HepG2 (cell line): ENCODE measurements around the gene GRM8. TPM values are rescaled to one million over a fixed set of nuclear protein-coding genes. Genes with fewer than 3 reads are reported as not detected.

Experiments used
- ATAC-seq: fragments of 200-7000 bp; cut with Tn5 transposase; 3 replicates; pipeline ENCODE4 v1.9.1; 2020; ENCODE audit warnings: mild to moderate bottlenecking, moderate library complexity
- BruUV-seq: library from RNA; stranded (reverse); fragments of 400-500 nt; replicated peaks from 2 replicates; lab custom pipeline; 2021; lab: Mats Ljungman, UMichigan
- CTCF ChIA-PET: fragments of 300-600 bp; formaldehyde crosslinking; extraction: SDS; loops from one replicate; lab custom pipeline; 2021; ENCODE audit warnings: low total read pairs, inconsistent platforms, low intra/inter-chr PET ratio; lab: Yijun Ruan, JAX
- POLR2A ChIA-PET: fragments of 350-600 bp; sonication (Branson Sonifier 250); formaldehyde crosslinking; loops from one replicate; lab custom pipeline; 2020; ENCODE audit warnings: antibody characterized with exemption, inconsistent platforms; lab: Yijun Ruan, JAX
- DNase-seq: peaks from one replicate; pipeline ENCODE4 v3.0.0-alpha.2; 2015; ENCODE audit warnings: low spot score
- FAIRE-seq: peaks from 3 replicates; lab custom pipeline; 2011; peaks lifted over from hg19 to GRCh38; lab: Jason Lieb, UNC
- H2AFZ ChIP-seq: one replicate; pipeline ENCODE4 v1.6.1; 2011; ENCODE audit warnings: low read length, inconsistent platforms
- H3K27ac ChIP-seq: fragments of 300-600 bp; 3 replicates; pipeline ENCODE4 v1.8.0; 2011; ENCODE audit warnings: mixed run types, mild to moderate bottlenecking, mixed read lengths, low read length, inconsistent platforms; ENCODE audit not compliant: insufficient read depth; ENCODE audit errors: extremely low read length
- H3K27me3 ChIP-seq, 2 experiments: fragments of 200-600 bp in 1 of 2; 2 replicates in 1 of 2; 3 replicates in 1 of 2; pipeline versions ENCODE4 v1.6.0 to v1.8.0; 2011; ENCODE audit warnings: low read length in 2 of 2, mild to moderate bottlenecking in 2 of 2, moderate library complexity in 2 of 2, inconsistent platforms in 1 of 2; ENCODE audit not compliant: insufficient read depth in 2 of 2, control insufficient read depth in 1 of 2
- H3K36me3 ChIP-seq, 2 experiments: fragments of 200-600 bp in 1 of 2; replicated peaks in 1 of 2; 2 replicates in 1 of 2; 3 replicates in 1 of 2; pipeline versions ENCODE4 v1.5.1 to v1.8.0; 2011; ENCODE audit warnings: low read length in 2 of 2, inconsistent platforms in 1 of 2; ENCODE audit not compliant: insufficient read depth in 2 of 2, control insufficient read depth in 1 of 2
- H3K4me1 ChIP-seq: 2 replicates; pipeline ENCODE4 v1.5.1; 2012; ENCODE audit warnings: low read length, inconsistent platforms; ENCODE audit not compliant: insufficient read depth
- H3K4me2 ChIP-seq: 2 replicates; pipeline ENCODE4 v1.6.0; 2011; ENCODE audit warnings: low read depth, low read length, inconsistent platforms
- H3K4me3 ChIP-seq, 3 experiments: fragments of 200-600 bp in 1 of 3; sonication (generic), shearing (Covaris generic) in 1 of 3; replicated peaks in 1 of 3; 2 replicates each; pipeline ENCODE4 v1.5.1; 2011 to 2016; ENCODE audit warnings: low read length in 3 of 3, inconsistent platforms in 2 of 3, low read depth in 2 of 3, mild to moderate bottlenecking in 2 of 3, control low read depth in 1 of 3, mixed read lengths in 1 of 3; ENCODE audit not compliant: insufficient read depth in 1 of 3
- H3K79me2 ChIP-seq: one replicate; pipeline ENCODE4 v1.6.1; 2011; ENCODE audit warnings: low read length, inconsistent platforms; ENCODE audit not compliant: insufficient read depth
- H3K9ac ChIP-seq: 2 replicates; pipeline ENCODE4 v1.6.0; 2011; ENCODE audit warnings: mild to moderate bottlenecking, low read depth, low read length, inconsistent platforms; ENCODE audit not compliant: insufficient read depth
- H3K9me3 ChIP-seq: 2 replicates; pipeline ENCODE4 v1.5.1; 2012; ENCODE audit warnings: mild to moderate bottlenecking, low read length
- H4K20me1 ChIP-seq: 2 replicates; pipeline ENCODE4 v1.6.0; 2011; ENCODE audit warnings: inconsistent platforms, mild to moderate bottlenecking, low read length, moderate library complexity; ENCODE audit not compliant: insufficient read depth
- FOXA3 ChIP-seq: IDR thresholded peaks from 2 replicates; pipeline ENCODE4 v1.6.1; 2016; ENCODE audit warnings: missing genetic modification reagents, missing compliant biosample characterization
- HNRNPUL1 ChIP-seq: fragments of 200-400 bp; formaldehyde crosslinking; IDR thresholded peaks from 2 replicates; pipeline ENCODE4 v1.6.1; 2017; ENCODE audit warnings: low read depth, mild to moderate bottlenecking, low read length, moderate library complexity
- IKZF5 ChIP-seq: IDR thresholded peaks from 2 replicates; pipeline ENCODE4 v1.6.1; 2018; ENCODE audit warnings: missing genetic modification reagents, mild to moderate bottlenecking, missing compliant biosample characterization
- KDM2A ChIP-seq: sonication (generic); formaldehyde crosslinking; IDR thresholded peaks from 2 replicates; pipeline ENCODE4 v1.4.0; 2020; ENCODE audit warnings: low read depth, missing genetic modification reagents, borderline replicate concordance
- MNT ChIP-seq: fragments of 450-650 bp; IDR thresholded peaks from 2 replicates; pipeline ENCODE4 v1.6.1; 2016
- NFE2L1 ChIP-seq: sonication (generic); formaldehyde crosslinking; IDR thresholded peaks from 2 replicates; pipeline ENCODE4 v1.4.0; 2020; ENCODE audit warnings: missing genetic modification reagents, mild to moderate bottlenecking, borderline replicate concordance
- RBFOX2 ChIP-seq: fragments of 200-400 bp; formaldehyde crosslinking; IDR thresholded peaks from 2 replicates; pipeline ENCODE4 v1.6.1; 2017; ENCODE audit warnings: low read depth, mild to moderate bottlenecking, low read length
- SMYD3 ChIP-seq: sonication (generic); formaldehyde crosslinking; IDR thresholded peaks from 2 replicates; pipeline ENCODE4 v1.8.1; 2023; ENCODE audit warnings: mild to moderate bottlenecking, missing genetic modification reagents
- TIGD3 ChIP-seq: sonication (generic); formaldehyde crosslinking; IDR thresholded peaks from 2 replicates; pipeline ENCODE4 v1.5.1; 2020; ENCODE audit warnings: mild to moderate bottlenecking, missing genetic modification reagents, borderline replicate concordance
- ZBTB49 ChIP-seq: sonication (generic); formaldehyde crosslinking; IDR thresholded peaks from 2 replicates; pipeline ENCODE4 v1.4.0; 2020; ENCODE audit warnings: missing genetic modification reagents, borderline replicate concordance
- ZFP37 ChIP-seq: sonication (generic); formaldehyde crosslinking; IDR thresholded peaks from 2 replicates; pipeline ENCODE4 v1.4.0; 2020; ENCODE audit warnings: missing genetic modification reagents, borderline replicate concordance
- WGBS: methylation state at CpG from one replicate; pipeline ENCODE4 v1.1.6; 2017; ENCODE audit warnings: low lambda C conversion rate; 5-methylcytosine and 5-hydroxymethylcytosine counted together
- in situ Hi-C: cut with HindIII; loops from 2 replicates; pipeline ENCODE4 v1.10.0; 2017; ENCODE audit warnings: low pct_unique_long_range_greater_than_20kb; ENCODE audit not compliant: extremely low pct_ligation_motif_present
- intact Hi-C: fragments of 100-400 bp; cut with micrococcal nuclease; formaldehyde crosslinking; loops from one replicate; pipeline ENCODE4 v1.10.0; 2022; ENCODE audit not compliant: unreplicated experiment
- polyA plus RNA-seq, 8 experiments: library from polyadenylated mRNA; depleted of rRNA in 3 of 8; stranded (reverse) in 7 of 8; unstranded in 1 of 8; fragments of >200 nt; fragmentation: Illumina TruSeq in 4 of 8; extraction: Trizol in 4 of 8; gene quantifications; 2 replicates each; pipeline versions ENCODE4 v1.2.1 to v1.2.3, GENCODE V29; 2011 to 2016; ENCODE audit warnings: low read depth in 4 of 8, missing spikeins in 1 of 8, mixed read lengths in 1 of 8; ENCODE audit not compliant: insufficient read depth in 1 of 8
- total RNA-seq, 5 experiments: library from RNA; depleted of rRNA; stranded (reverse); fragments of >200 nt; fragmentation: Illumina TruSeq; extraction: Trizol; gene quantifications; 2 replicates each; pipeline ENCODE4 v1.2.3, GENCODE V29; 2016; ENCODE audit warnings: low read depth in 1 of 5

The GRM8 gene
- total and polyA plus RNA-seq, 2 of the 13 experiments (the other 11 are each of a cell fraction or from before 2014, with no cell fraction given): not detected

- no peak for TF ChIP-seq TIGD3
- TF ChIP-seq ZFP37 (CRISPR knock-in tag): no peak
These were observed 37.6 kb downstream of the GRM8 start (continued) for GRCh38 chr7:127214956-127215718.

GRCh38 chr7:127209886-127210285, 42.9 kb downstream of the GRM8 start:
- Histone ChIP-seq H3K4me1 (no peaks in the 10 kb centered on the region), H3K4me3 (no peak overlapping the region), H3K4me2 (no peak overlapping the region), H4K20me1 (no peaks in the 10 kb centered on the region), H3K79me2 (no peaks in the 10 kb centered on the region), H3K36me3 (no peaks in the 10 kb centered on the region), H3K9me3 (no peaks in the 10 kb centered on the region), H3K27ac (no peak overlapping the region), H3K9ac (no peak overlapping the region), H2AFZ (no peak overlapping the region), H3K27me3 (no peaks in the 10 kb centered on the region)
- WGBS: 4% methylated on average over 2 of the region's 2 CpGs
- no peak for FAIRE-seq
- POLR2A ChIA-PET: no interaction called here
- CTCF ChIA-PET: no interaction called here
- intact Hi-C loops (no loop called here), in situ Hi-C loops (no loop called here)
- TF ChIP-seq MNT: no peak
- TF ChIP-seq ZBTB49: no peak
- no peak for TF ChIP-seq RBFOX2
- no peak for TF ChIP-seq FOXA3 (CRISPR knock-in tag)
- no peak for TF ChIP-seq KDM2A (CRISPR knock-in tag)
- no peak for TF ChIP-seq SMYD3 (CRISPR knock-in tag)
- no peak for TF ChIP-seq NFE2L1 (CRISPR knock-in tag)
- TF ChIP-seq IKZF5 (CRISPR knock-in tag): no peak
- TF ChIP-seq HNRNPUL1: no peak
- no peak for ATAC-seq
- no TSS peak for BruUV-seq
- no peak for DNase-seq
